Amniotic epithelial cell (primary cell): ENCODE data around the gene WFDC12.

Experiments used
- DNase-seq: peaks from one replicate; pipeline ENCODE4 v3.0.0-alpha.2; 2010; ENCODE audit warnings: low read depth

WFDC12 gene

GRCh38 chr20:45090481-45090880 is 33.8 kb downstream of the WFDC12 start:
- peak; percentile 29 for DNase-seq

- DNase-seq: peak; percentile 87
Observed at GRCh38 chr20:45088247-45088646, 36.0 kb downstream of the WFDC12 start.

- peak; percentile 44 for DNase-seq
Observed at GRCh38 chr20:45087814-45088213, 36.5 kb downstream of the WFDC12 start.

DNA sequence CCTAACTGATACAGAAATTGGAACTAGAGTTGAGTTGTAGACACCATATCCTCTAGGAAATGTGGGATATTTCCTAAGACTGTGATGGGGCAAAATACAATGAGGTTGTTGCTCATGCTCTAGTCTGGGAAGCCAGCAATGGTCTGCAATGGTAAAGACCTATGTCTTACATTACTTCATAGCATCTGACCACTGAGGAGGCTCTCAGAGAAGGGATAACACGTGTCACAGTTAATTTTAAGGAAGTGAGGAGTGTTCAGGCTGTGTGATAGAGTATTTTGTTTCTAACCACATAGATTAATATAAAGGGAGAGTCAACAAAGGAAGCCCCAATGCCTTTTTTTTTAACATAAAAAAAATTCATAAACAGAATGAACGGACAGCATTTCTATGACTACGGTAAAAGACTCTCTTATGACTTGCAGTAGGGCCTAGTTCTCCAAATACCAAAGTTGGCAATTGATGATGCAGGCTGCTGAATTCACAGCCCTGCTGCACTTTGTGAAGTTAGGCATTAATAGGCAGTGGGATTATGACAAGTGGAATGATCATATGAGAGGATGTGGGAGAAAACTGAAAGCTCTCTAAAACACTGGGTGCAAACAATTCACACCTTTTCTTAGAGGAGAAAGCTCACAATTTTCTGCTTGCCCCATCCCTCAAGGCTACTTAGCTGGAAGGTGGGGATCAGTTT is 37.0 kb downstream of the WFDC12 start:
- no peak for DNase-seq

- no peak for DNase-seq
Observed at GRCh38 chr20:45085867-45086266, 38.4 kb downstream of the WFDC12 start.

DNA sequence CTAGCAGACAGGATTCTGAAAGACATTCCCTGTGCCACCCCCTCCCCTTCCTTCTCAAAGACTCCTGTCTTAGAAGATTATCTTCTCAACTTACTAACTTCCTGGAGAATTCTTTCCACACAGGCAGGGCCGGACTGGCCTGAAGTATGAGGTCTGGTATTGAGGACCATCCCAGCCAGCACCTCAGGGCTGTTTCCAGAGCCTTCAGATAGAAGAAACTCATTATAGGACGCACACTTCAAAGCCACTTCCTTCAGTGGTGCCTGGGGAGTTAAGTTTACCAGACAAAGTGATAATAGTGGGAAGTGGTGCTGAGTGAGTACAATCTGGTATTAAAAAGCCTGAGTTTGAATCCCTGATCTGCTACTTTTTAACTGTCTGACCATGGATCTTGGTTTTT is 39.0 kb downstream of the WFDC12 start:
- DNase-seq: no peak

- DNase-seq: no peak
Observed at GRCh38 chr20:45083127-45083526, 41.1 kb downstream of the WFDC12 start.

DNA sequence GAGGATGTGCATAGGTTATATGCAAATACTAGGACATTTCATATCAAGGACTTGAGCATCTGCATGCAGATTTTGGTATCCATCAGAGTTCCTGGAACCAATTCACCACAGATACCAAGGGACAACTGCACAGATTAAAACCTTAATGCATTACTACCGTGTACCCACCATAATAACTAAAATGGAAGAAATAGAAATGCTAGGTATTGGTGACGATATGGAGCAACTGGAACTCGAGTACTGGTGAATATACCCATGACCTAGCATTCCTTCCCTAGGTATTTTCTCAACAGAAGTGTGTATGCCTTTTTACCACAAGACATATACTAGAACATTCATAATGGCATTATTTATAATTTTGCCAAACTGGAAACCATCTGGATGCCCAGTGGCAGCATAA is 41.8 kb downstream of the WFDC12 start:
- DNase-seq: no peak

- no peak for DNase-seq
Observed at GRCh38 chr20:45080867-45081624, 43.2 kb downstream of the WFDC12 start.

DNA sequence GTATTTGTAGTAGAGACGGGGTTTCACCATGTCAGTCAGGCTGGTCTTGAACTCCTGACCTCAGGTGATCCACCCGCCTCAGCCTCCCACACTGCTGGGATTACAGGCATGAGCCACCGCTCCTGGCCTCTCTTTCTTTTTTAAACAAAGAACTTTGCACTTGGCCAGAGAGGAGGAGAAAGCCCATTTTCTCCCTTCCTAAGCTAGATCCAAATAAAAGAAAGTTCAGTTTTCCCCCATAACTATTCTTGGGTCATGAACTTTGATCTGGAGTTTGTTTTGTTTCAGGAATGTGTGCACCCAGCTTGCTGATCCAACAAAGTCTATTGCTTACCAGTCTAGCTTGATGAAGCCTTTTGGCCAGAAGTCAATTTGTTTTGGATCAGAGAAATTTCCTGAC is 46.7 kb downstream of the WFDC12 start:
- no peak for DNase-seq
